C4-2B (cell line): ENCODE measurements around the gene PIGU.
A peak's percentile ranks its signal among the peaks of the same experiment; 100 is the strongest.

Source experiments
- H3K27ac ChIP-seq: fragments of 450-650 bp; 2 replicates; pipeline ENCODE4 v1.5.1; 2017
- CTCF ChIP-seq: fragments of 450-650 bp; conservative IDR thresholded peaks from 2 replicates; pipeline ENCODE4 v1.5.1; 2017; ENCODE audit warnings: mild to moderate bottlenecking
- ZFX ChIP-seq: fragments of 450-650 bp; IDR thresholded peaks from 2 replicates; pipeline ENCODE4 v1.6.1; 2017

Gene PIGU

GRCh38 chr20:34532320-34532719, 144.6 kb downstream of the PIGU start:
- TF ChIP-seq CTCF, result no peak
- TF ChIP-seq ZFX, result no peak
- no peak overlapping the region for H3K27ac ChIP-seq

- no peak for TF ChIP-seq CTCF
- TF ChIP-seq ZFX, result no peak
- H3K27ac ChIP-seq, result no peak overlapping the region
Measured at GRCh38 chr20:34531608-34532265, 145.2 kb downstream of the PIGU start.

GRCh38 chr20:34530342-34530741, 146.6 kb downstream of the PIGU start:
- TF ChIP-seq CTCF, result no peak
- TF ChIP-seq ZFX, result no peak

GRCh38 chr20:34529742-34530141, 147.2 kb downstream of the PIGU start:
- H3K27ac ChIP-seq, result no peak overlapping the region
- TF ChIP-seq CTCF (no peak), ZFX (no peak)

More at GRCh38 chr20:34530342-34530741, 146.6 kb downstream of the PIGU start:
- no peak overlapping the region for H3K27ac ChIP-seq

- TF ChIP-seq CTCF (no peak; the same call in 1 of the 2 replicates), ZFX (no peak)
- peak overlapping the region; percentile 5 for H3K27ac ChIP-seq
Measured at GRCh38 chr20:34528921-34529297, 148.0 kb downstream of the PIGU start.

GRCh38 chr20:34527016-34527415, 149.9 kb downstream of the PIGU start:
- peak overlapping the region; percentile 63 for H3K27ac ChIP-seq
- TF ChIP-seq CTCF (no peak), ZFX (no peak)

- TF ChIP-seq CTCF (no peak), ZFX (no peak)
- H3K27ac ChIP-seq, result peak overlapping the region; percentile 63
Measured at GRCh38 chr20:34526466-34526865, 150.4 kb downstream of the PIGU start.
